CD14-positive monocyte (primary cell): ENCODE measurements around the gene FAM3A. TPM values are rescaled to one million over a fixed set of nuclear protein-coding genes. Genes with fewer than 3 reads are reported as not detected.

Source experiments
- polyA plus RNA-seq, 3 donors: library from polyadenylated mRNA; depleted of rRNA in 1 of 3; unstranded in 2 of 3; stranded (reverse) in 1 of 3; fragments of 300-500 nt in 2 of 3; fragments of >200 nt in 1 of 3; fragmentation: Illumina TruSeq in 2 of 3; gene quantifications; 1 replicate in 2 of 3; 2 replicates in 1 of 3; pipeline ENCODE4 v1.2.3, GENCODE V29; 2012 to 2021
- small RNA-seq: library from RNA; depleted of rRNA; stranded (forward); fragments of <200 nt; gene quantifications from one replicate; pipeline ENCODE3, GENCODE V24; 2012; ENCODE audit warnings: low read depth; ENCODE audit not compliant: insufficient read length

Gene FAM3A
- polyA plus RNA-seq, 3 donors: 14.5 to 26.5 (median 16.3) TPM

Small RNA genes within 50 kb of the gene (small RNA-seq; reads per million reads assigned to genes)
- gene RN7SL697P: not detected

Other genes with a start within 250 kb of the FAM3A start
- not detected for gene TEX28, start 221.1 kb downstream of the FAM3A start, polyA plus RNA-seq
- 1 to 10 TPM in 1 of 3 donors, under 1 TPM in 2; 0.20 to 1.3 (median 0.60) TPM for gene TKTL1, start 220.4 kb downstream of the FAM3A start, polyA plus RNA-seq
- gene FLNA, start 141.6 kb downstream of the FAM3A start, polyA plus RNA-seq: 100 to 1,000 TPM; 111 to 874 (median 219) TPM
- gene EMD, start 136.9 kb downstream of the FAM3A start, polyA plus RNA-seq: 100 to 1,000 TPM in 1 of 3 donors, 10 to 100 TPM in 2; 14.0 to 126 (median 17.6) TPM
- 1,000 to 10,000 TPM; 1,536 to 5,639 (median 1,724) TPM for gene RPL10, start 117.9 kb downstream of the FAM3A start, polyA plus RNA-seq
- 10 to 100 TPM; 26.2 to 64.5 (median 27.2) TPM for gene DNASE1L1, start 107.0 kb downstream of the FAM3A start, polyA plus RNA-seq
- gene TAFAZZIN, start 104.7 kb downstream of the FAM3A start, polyA plus RNA-seq: 100 to 1,000 TPM in 1 of 3 donors, 10 to 100 TPM in 2; 21.7 to 166 (median 21.9) TPM
- 100 to 1,000 TPM; 116 to 178 (median 145) TPM for gene ATP6AP1, start 87.6 kb downstream of the FAM3A start, polyA plus RNA-seq
- gene GDI1, start 79.1 kb downstream of the FAM3A start, polyA plus RNA-seq: 100 to 1,000 TPM in 1 of 3 donors, 10 to 100 TPM in 2; 15.8 to 398 (median 21.3) TPM
- 10 to 100 TPM; 23.9 to 88.9 (median 46.4) TPM for gene FAM50A, start 72.1 kb downstream of the FAM3A start, polyA plus RNA-seq
- gene PLXNA3, start 58.0 kb downstream of the FAM3A start, polyA plus RNA-seq: 10 to 100 TPM in 1 of 3 donors, under 1 TPM in 1, not detected in 1; 0.02 to 10.9 TPM
- 10 to 100 TPM; 12.4 to 30.9 (median 18.6) TPM for gene LAGE3, start 37.0 kb downstream of the FAM3A start, polyA plus RNA-seq
- gene UBL4A, start 29.6 kb downstream of the FAM3A start, polyA plus RNA-seq: 10 to 100 TPM; 27.9 to 29.0 (median 28.1) TPM
- 10 to 100 TPM; 25.3 to 33.1 (median 26.7) TPM for gene SLC10A3, start 25.6 kb downstream of the FAM3A start, polyA plus RNA-seq
- 100 to 1,000 TPM in 1 of 3 donors, 10 to 100 TPM in 2; 10.7 to 165 (median 14.7) TPM for gene G6PD, start 30.6 kb upstream of the FAM3A start, polyA plus RNA-seq
- gene IKBKG, start 31.4 kb upstream of the FAM3A start, polyA plus RNA-seq: 10 to 100 TPM; 31.3 to 60.8 (median 33.7) TPM
- gene CTAG1A, start 68.9 kb upstream of the FAM3A start, polyA plus RNA-seq: not detected
- gene CTAG1B, start 103.0 kb upstream of the FAM3A start, polyA plus RNA-seq: not detected
- not detected for gene CTAG2, start 137.3 kb upstream of the FAM3A start, polyA plus RNA-seq
- gene GAB3, start 234.8 kb upstream of the FAM3A start, polyA plus RNA-seq: 10 to 100 TPM in 1 of 3 donors, 1 to 10 TPM in 2; 6.2 to 44.0 (median 9.5) TPM
- gene DKC1, start 246.6 kb upstream of the FAM3A start, polyA plus RNA-seq: 10 to 100 TPM; 14.1 to 21.6 (median 17.0) TPM